ENCODE measurements around the gene ZNF174.

Gene ZNF174

GRCh38 chr16:3443108-3444031, 42.4 kb downstream of the ZNF174 start, which contains the start of the genes NAA60 and ZNF597:
Gene NAA60, plus strand, starts transcription at chr16:3443680. Its CDS starts 32,548 bp downstream, at chr16:3476228.
Gene ZNF597, minus strand, starts transcription at chr16:3443504. Its CDS starts 351 bp downstream, at chr16:3443153.
- DNase-seq = peak; percentile 58 to 81 (median 76)

- peak in 4 of 6 experiments; percentile 9 to 34 (median 14) for DNase-seq
These were observed 43.0 kb downstream of the ZNF174 start for GRCh38 chr16:3444032-3444388.

DNA sequence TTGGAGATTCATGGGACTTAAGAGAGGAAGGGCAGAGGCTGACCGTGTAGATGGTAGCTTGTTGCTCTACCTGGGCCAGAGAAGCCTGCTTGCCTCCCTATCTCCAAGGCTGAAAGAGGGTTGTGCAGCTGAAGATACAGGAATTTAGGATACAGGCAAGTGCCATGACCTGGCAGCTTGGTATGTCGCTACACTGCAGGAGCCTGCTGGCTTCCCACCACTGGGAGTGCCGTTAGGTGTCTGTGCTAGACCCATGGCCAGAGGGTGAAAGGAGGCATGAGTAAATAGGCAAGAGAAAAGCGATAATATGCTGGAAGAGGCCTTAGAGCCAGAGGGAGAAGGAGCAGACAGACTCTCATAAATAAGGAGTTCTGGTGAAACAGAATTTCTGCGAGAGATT, 53.1 kb downstream of the ZNF174 start:
- no peak for DNase-seq

DNA sequence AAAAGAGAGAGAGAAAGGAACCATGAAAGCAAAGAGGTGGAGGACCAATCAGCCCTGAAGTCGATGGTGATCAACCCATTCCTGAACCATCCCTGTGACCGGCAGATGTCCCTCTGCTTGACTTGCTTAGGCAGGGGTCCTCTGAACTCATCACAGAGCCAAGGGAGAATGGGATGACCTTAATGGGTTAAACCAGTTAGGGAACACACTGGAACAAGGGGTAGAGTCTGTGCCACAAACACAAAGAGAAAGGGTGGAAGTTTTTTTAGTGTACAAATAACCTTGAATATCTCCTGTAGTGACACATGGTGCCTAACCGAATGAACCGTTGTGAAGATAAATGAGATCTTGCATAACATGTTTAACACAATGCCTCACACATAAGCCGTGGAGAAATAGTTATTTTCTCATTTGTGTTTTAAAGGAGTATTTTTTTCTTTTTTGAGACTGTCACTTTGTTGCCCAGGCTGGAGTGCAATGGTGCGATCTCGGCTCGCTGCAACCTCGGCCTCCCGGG, 53.7 kb downstream of the ZNF174 start:
- no peak for DNase-seq

GRCh38 chr16:3457434-3458252, 56.6 kb downstream of the ZNF174 start:
- peak; percentile 81 to 92 (median 84) for DNase-seq

DNA sequence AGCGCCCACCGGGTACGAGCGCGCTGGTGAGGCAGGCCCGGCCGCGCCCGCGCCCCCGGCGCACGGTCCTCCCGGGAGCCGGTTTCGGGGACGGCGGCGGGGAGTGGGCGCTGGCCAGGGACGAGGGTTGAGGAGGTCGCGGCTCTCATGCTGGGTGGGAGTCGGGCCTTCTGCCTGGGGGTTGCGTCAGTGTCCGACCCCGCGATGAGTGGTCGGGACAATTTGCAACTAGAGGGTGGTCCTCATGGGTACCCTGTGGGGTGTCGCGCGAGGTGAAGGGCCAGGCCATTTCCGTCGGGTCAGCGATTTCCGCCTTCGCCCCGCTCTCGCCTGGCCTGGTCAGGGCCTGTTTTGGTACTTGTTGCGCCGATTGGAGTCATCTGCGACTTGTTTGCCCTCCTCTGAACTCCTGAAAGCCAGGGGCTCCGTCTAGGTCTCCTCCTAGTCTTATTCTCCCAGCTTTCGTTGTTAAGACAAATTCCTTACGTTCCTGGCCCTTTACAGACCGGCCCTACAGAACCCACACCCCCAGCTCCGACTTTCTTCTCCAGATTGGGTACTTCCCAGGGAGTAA, 57.4 kb downstream of the ZNF174 start:
- peak in 2 of 6 experiments; percentile 30 to 39 for DNase-seq

GRCh38 chr16:3458852-3459361, 57.9 kb downstream of the ZNF174 start:
- DNase-seq = peak in 2 of 6 experiments; percentile 3 to 28

All from stimulated activated naive CD4-positive, alpha-beta T cell (primary cell).